ENCODE data around the gene ENTHD1. TPM values are rescaled to one million over a fixed set of nuclear protein-coding genes. Genes with fewer than 3 reads are reported as not detected.
A peak's percentile ranks its signal among the peaks of the same experiment; 100 is the strongest.

ENTHD1 gene
- total and polyA plus RNA-seq, 9 of the 15 experiments (the other 6 are each of a cell fraction or from before 2014, with no cell fraction given) = 0.13 to 0.98 (median 0.35) TPM

- in situ Hi-C loops (cut with MboI) = no loop called here
- no peaks in the 10 kb centered on the region for H3K79me2 ChIP-seq (ENCODE audit: control insufficient read depth, insufficient read depth, low read length)
- CTCF ChIA-PET (ENCODE audit: low intra/inter-chr PET ratio) = no interaction called here
- H2AFZ ChIP-seq (ENCODE audit: low read depth, low read length) = peak overlapping the region; percentile 42; the same call in 1 of the 2 replicates
- H3K27ac ChIP-seq (ENCODE audit: extremely low read depth, low read depth, low read length) = no peak overlapping the region
- H4K20me1 ChIP-seq (replicated peaks; ENCODE audit: control insufficient read depth, insufficient read depth, low read length) = no peaks in the 10 kb centered on the region
- H3K4me3 ChIP-seq = no peak overlapping the region
- intact Hi-C loops (cut with micrococcal nuclease) = no loop called here
- ATAC-seq (no peak), FAIRE-seq (peak; percentile 32), DNase-seq (ENCODE audit: extremely low read depth in 1 of 4, low spot score in 3 of 4) (peak in 2 of 4 experiments; percentile 41 to 44)
- H3K4me2 ChIP-seq (ENCODE audit: insufficient read depth, low read length) = no peak overlapping the region; the same call in 1 of the 2 replicates
- 46% methylated on average over 13 of the region's 15 CpGs for WGBS (ENCODE audit: insufficient coverage, low coverage, missing lambda C conversion rate)
- TF ChIP-seq PRDM10 (IDR thresholded peaks at IDR 0.05; ENCODE audit: partially characterized antibody) (peak; percentile 94), SMAD1 (IDR thresholded peaks at IDR 0.05; ENCODE audit: low read depth, low read length, partially characterized antibody) (no peak)
- no peaks in the 10 kb centered on the region for H3K36me3 ChIP-seq (ENCODE audit: control insufficient read depth, insufficient read depth, low read length)
- H3K9ac ChIP-seq (ENCODE audit: insufficient read depth in 1 of 2, low read depth in 2 of 2, low read length in 2 of 2) = peak overlapping the region in 1 of 2 experiments; percentile 7; a peak in 1 of 4 replicates
- peaks cover 25 to 26% of the 10 kb centered on the region in 2 experiments for H3K4me1 ChIP-seq (replicated peaks in 1 of 2; ENCODE audit: control insufficient read depth in 2 of 2, insufficient read depth in 2 of 2, low read length in 2 of 2)
- no TSS peak for BruUV-seq (replicated peaks)
- POLR2A ChIA-PET = interaction anchor here (0.6 kb wide), 1 partner anchor 889 kb away, joined by 4 read pairs; no protein-coding TSS in a partner anchor
- H3K27me3 ChIP-seq (ENCODE audit: control insufficient read depth in 2 of 2, insufficient read depth in 2 of 2, low read length in 2 of 2) = no peaks in the 10 kb centered on the region
- no peaks in the 10 kb centered on the region for H3K9me3 ChIP-seq (replicated peaks; ENCODE audit: control insufficient read depth, insufficient read depth, low read depth, low read length)
- no peaks in the 10 kb centered on the region for H3K9me1 ChIP-seq (ENCODE audit: control insufficient read depth, insufficient read depth, low read length)
Measured at GRCh38 chr22:39719559-39720450, 173.8 kb downstream of the ENTHD1 start.

Measured in K562 (cell line).